ENCODE results near the gene BCL2L11. TPM values are rescaled to one million over a fixed set of nuclear protein-coding genes. Genes with fewer than 3 reads are reported as not detected.

Gene BCL2L11
- total RNA-seq, 1 donor from 2014 or later = 3.5 TPM

DNA sequence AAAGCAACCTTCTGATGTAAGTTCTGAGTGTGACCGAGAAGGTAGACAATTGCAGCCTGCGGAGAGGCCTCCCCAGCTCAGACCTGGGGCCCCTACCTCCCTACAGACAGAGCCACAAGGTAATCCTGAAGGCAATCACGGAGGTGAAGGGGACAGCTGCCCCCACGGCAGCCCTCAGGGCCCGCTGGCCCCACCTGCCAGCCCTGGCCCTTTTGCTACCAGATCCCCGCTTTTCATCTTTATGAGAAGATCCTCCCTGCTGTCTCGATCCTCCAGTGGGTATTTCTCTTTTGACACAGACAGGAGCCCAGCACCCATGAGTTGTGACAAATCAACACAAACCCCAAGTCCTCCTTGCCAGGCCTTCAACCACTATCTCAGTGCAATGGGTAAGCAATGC, 3.0 kb downstream of the BCL2L11 start:
- TF ChIP-seq, protein P1, sequence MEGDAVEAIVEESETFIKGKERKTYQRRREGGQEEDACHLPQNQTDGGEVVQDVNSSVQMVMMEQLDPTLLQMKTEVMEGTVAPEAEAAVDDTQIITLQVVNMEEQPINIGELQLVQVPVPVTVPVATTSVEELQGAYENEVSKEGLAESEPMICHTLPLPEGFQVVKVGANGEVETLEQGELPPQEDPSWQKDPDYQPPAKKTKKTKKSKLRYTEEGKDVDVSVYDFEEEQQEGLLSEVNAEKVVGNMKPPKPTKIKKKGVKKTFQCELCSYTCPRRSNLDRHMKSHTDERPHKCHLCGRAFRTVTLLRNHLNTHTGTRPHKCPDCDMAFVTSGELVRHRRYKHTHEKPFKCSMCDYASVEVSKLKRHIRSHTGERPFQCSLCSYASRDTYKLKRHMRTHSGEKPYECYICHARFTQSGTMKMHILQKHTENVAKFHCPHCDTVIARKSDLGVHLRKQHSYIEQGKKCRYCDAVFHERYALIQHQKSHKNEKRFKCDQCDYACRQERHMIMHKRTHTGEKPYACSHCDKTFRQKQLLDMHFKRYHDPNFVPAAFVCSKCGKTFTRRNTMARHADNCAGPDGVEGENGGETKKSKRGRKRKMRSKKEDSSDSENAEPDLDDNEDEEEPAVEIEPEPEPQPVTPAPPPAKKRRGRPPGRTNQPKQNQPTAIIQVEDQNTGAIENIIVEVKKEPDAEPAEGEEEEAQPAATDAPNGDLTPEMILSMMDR (conservative IDR thresholded peaks at IDR 0.05; ENCODE audit: low read depth, low read length) = no peak
- no peak overlapping the region for H3K4me3 ChIP-seq (ENCODE audit: low read depth, low read length)

GRCh38 chr2:111126581-111126980, 5.9 kb downstream of the BCL2L11 start:
- H3K4me3 ChIP-seq (ENCODE audit: low read depth, low read length) = no peak overlapping the region
- TF ChIP-seq, protein P1 (conservative IDR thresholded peaks at IDR 0.05; ENCODE audit: low read depth, low read length) = no peak
- no peak for DNase-seq (ENCODE audit: low read depth)

More for the DNA sequence above, 3.0 kb downstream of the BCL2L11 start:
- no peak for DNase-seq (ENCODE audit: low read depth)

DNA sequence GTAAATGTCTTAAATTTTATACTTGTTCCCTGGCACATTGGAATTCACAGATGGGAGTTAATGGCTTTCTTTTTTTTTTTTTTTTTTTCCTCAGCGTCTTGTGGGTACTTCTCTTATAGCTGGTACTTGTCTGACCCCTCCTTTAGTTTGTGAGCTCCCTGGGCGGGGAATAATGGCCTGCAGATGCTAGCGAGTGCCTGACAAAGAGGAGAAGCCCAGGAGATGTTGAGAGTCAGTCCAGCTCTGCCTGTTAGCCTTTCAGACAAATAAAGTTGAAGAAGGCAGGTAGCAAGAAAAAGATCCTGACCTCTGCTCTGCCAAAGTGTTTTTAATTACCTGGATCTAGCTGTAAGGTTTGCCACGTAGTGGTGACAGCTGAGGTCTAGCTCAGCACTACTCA, 6.6 kb downstream of the BCL2L11 start:
- H3K4me3 ChIP-seq (ENCODE audit: low read depth, low read length) = no peak overlapping the region
- TF ChIP-seq, protein P1 (conservative IDR thresholded peaks at IDR 0.05; ENCODE audit: low read depth, low read length) = no peak
- DNase-seq (ENCODE audit: low read depth) = no peak

DNA sequence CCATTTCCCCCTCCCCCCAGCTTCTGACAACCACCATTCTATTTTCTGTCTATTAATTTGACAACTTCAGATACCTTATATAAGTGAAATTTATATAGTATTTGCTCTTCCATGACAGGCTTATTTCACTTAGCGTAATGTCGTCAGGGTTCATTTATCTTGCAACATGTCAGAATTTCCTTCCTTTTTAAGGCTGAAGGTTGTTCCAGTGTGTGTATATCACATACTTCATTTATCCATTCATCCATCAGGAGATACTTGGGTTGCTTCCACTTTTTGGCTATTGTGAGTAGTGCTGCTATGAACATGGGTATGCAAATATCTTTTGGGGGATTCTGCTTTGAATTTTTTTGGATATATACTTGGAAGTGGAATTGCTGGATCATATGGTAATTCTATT, 7.4 kb downstream of the BCL2L11 start:
- TF ChIP-seq, protein P1 (conservative IDR thresholded peaks at IDR 0.05; ENCODE audit: low read depth, low read length) = no peak
- H3K4me3 ChIP-seq (ENCODE audit: low read depth, low read length) = no peak overlapping the region
- DNase-seq (ENCODE audit: low read depth) = no peak

DNA sequence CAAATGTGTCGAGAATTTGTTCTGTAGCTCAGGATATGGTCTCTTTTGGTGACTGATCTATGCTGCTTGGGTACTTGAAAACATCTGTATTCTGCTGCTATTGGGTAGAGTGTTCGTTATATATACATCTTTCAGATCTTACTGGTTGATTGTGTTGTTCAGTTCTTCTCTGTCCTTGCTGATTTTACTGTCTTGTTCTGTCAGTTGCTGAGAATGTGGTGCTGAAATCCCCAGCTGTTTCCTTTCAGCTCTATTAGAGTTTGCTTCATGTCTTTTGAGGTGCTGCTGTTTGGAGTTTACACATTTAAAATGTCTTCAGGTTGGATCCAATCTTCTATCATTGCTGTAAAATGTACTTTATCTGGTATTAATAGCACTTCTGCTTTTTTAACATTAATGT, 12.9 kb downstream of the BCL2L11 start:
- DNase-seq (ENCODE audit: low read depth) = no peak
- no peak overlapping the region for H3K4me3 ChIP-seq (ENCODE audit: low read depth, low read length)
- TF ChIP-seq, protein P1 (conservative IDR thresholded peaks at IDR 0.05; ENCODE audit: low read depth, low read length) = no peak

DNA sequence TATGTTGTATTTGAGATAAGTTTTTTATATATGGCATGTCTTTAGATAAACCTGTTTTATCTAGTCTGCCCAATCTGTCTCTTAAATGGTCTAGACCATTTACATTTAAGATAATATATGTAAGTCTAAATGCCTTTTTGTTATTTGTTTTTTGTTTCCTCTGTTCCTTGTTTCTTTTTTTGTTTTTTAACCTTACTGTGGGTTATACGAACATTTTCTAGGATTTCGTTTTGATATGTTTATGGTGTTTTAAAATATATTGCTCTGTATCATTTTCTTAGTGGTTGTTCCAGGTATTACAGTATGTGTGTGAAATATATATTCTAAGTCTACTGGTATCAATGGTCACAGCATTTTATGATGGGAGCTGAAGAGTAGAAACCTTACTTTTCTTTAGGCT, 13.3 kb downstream of the BCL2L11 start:
- TF ChIP-seq, protein P1 (conservative IDR thresholded peaks at IDR 0.05; ENCODE audit: low read depth, low read length) = no peak
- no peak for DNase-seq (ENCODE audit: low read depth)
- no peak overlapping the region for H3K4me3 ChIP-seq (ENCODE audit: low read depth, low read length)

DNA sequence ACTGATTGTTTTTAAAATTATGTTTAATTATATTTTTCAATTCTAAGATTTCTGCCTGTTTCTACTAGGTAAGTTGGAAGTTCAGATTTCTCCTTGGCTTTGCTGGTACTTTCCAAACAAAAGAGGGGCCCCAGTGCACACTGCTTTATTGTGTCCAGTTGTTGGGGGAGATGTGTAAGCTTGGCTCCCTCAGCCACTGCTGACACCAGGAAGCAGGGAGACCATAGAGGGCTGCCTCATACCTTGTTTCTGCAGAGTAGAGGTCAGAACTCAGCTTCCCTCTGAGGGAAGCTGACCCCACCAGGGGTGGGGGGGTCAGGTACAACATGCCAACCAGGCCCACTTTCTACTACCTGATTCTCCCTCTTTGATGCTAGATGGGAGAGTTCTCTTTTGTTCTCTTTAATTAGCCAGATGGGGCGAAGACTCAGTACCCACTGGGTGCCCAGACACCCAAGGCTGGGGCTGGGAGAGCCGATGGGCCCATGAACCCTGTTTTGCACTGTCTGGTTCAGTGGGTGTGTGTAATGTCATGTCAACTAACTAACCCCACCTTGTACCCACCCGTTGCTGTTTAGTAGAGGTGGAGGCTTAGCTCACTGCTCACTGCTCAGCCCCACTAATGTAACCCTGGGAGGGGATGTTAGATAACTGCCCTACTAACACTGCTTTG, 14.7 kb downstream of the BCL2L11 start:
- TF ChIP-seq, protein P1 (conservative IDR thresholded peaks at IDR 0.05; ENCODE audit: low read depth, low read length) = no peak
- H3K4me3 ChIP-seq (ENCODE audit: low read depth, low read length) = no peak overlapping the region
- DNase-seq (ENCODE audit: low read depth) = no peak

All from epithelial cell of proximal tubule (primary cell).